Measurements from ENCODE around the gene ZNF814. TPM values are rescaled to one million over a fixed set of nuclear protein-coding genes. Genes with fewer than 3 reads are reported as not detected.
A peak's percentile ranks its signal among the peaks of the same experiment; 100 is the strongest.

The ZNF814 gene
- polyA plus RNA-seq, 3 donors: 2.5 to 6.3 (median 3.8) TPM

DNA sequence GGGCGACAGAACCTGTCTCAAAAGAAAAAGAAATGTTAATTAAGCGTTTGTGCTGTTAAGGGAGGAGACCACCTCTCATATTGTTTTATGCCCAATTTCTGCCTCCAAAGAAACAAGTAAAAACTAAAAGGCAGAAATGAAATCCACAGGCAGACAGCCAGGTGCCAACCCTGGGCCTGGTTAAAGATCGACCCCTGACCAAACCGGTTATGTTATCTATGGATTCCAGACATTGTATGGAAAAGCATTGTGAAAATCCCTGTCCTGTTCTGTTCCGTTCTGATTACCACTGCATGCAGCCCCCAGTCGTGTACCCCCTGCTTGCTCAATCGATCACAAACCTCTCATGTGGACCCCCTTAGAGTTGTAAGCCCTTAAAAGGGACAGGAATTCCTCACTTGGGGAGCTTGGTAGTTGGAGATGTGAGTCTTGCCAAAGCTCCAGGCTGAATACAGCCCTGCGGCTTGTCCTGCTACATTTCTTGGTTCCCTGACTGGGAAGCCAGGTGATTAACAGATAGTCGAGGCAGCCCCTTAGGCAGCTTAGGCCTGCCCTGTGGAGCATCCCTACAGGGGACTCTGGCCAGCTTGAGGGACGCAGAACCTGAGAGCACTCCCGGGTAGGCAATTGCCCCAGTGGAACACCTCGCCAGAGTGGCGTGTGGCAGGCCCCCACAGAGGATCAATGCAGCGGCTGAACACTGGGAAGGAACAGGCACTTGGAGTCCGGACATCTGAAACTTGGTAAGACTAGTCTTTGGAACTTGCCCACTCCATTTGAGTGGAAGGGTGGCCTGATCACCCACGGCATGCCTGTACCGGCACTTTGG, 73.4 kb downstream of the ZNF814 start:
- no peaks in the 10 kb centered on the region for H4K20me1 ChIP-seq (ENCODE audit: insufficient read depth, low read length)
- no peaks in the 10 kb centered on the region for H3K27me3 ChIP-seq (ENCODE audit: control insufficient read depth in 2 of 2, insufficient read depth in 2 of 2, low read length in 2 of 2)
- H3K27ac ChIP-seq (ENCODE audit: low read depth in 1 of 2, low read length in 2 of 2): peak overlapping the region in 1 of 2 donors; percentile 91
- H3K4me2 ChIP-seq (replicated peaks; ENCODE audit: extremely low read depth, low read length, poor library complexity, severe bottlenecking): peak overlapping the region; percentile 99
- H3K36me3 ChIP-seq (replicated peaks in 1 of 2; ENCODE audit: control insufficient read depth in 1 of 2, insufficient read depth in 2 of 2, low read length in 2 of 2): peaks cover 0 to 14% of the 10 kb centered on the region in 2 donors
- peak overlapping the region; percentile 89 for H3K9ac ChIP-seq (ENCODE audit: insufficient read depth, low read length, poor library complexity, severe bottlenecking)
- WGBS (ENCODE audit: insufficient coverage): 94% methylated on average over 14 of the region's 17 CpGs
- H3K4me1 Mint-ChIP-seq: peaks cover 42% of the 10 kb centered on the region
- H3K36me3 Mint-ChIP-seq: peaks cover 6 to 20% of the 10 kb centered on the region in 2 donors
- peak overlapping the region; percentile 36 to 93 (median 89) for H3K27ac Mint-ChIP-seq
- H3K4me3 Mint-ChIP-seq: peak overlapping the region; percentile 93 to 96
- intact Hi-C loops (cut with micrococcal nuclease): loop anchor here in 1 of 2 donors (2.0 to 5.0 kb wide), 3 partner anchors 33 to 68 kb away; partner anchors contain the start of genes ZNF586, ZNF587 and ZNF776
- H3K79me2 ChIP-seq (ENCODE audit: insufficient read depth, low read length): peaks cover 21% of the 10 kb centered on the region
- H3K9me3 Mint-ChIP-seq: no peaks in the 10 kb centered on the region
- no peak for DNase-seq
- peak overlapping the region; percentile 100 for H2AFZ ChIP-seq (ENCODE audit: insufficient read depth, low read depth, low read length, poor library complexity, severe bottlenecking)
- no peaks in the 10 kb centered on the region for H3K9me3 ChIP-seq (replicated peaks in 1 of 2; ENCODE audit: control insufficient read depth in 1 of 2, insufficient read depth in 1 of 2, low read length in 2 of 2)
- peak overlapping the region; percentile 81 to 99 (median 99) for H3K4me3 ChIP-seq (replicated peaks in 1 of 3; ENCODE audit: low read depth in 2 of 3, low read length in 3 of 3)
- peaks cover 0 to 4% (median 0%) of the 10 kb centered on the region in 3 donors for H3K27me3 Mint-ChIP-seq (ENCODE audit: low read depth in 3 of 3)
- TF ChIP-seq, protein P1, sequence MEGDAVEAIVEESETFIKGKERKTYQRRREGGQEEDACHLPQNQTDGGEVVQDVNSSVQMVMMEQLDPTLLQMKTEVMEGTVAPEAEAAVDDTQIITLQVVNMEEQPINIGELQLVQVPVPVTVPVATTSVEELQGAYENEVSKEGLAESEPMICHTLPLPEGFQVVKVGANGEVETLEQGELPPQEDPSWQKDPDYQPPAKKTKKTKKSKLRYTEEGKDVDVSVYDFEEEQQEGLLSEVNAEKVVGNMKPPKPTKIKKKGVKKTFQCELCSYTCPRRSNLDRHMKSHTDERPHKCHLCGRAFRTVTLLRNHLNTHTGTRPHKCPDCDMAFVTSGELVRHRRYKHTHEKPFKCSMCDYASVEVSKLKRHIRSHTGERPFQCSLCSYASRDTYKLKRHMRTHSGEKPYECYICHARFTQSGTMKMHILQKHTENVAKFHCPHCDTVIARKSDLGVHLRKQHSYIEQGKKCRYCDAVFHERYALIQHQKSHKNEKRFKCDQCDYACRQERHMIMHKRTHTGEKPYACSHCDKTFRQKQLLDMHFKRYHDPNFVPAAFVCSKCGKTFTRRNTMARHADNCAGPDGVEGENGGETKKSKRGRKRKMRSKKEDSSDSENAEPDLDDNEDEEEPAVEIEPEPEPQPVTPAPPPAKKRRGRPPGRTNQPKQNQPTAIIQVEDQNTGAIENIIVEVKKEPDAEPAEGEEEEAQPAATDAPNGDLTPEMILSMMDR (IDR thresholded peaks at IDR 0.05): no peak
- H3K4me1 ChIP-seq (ENCODE audit: control insufficient read depth in 1 of 2, insufficient read depth in 2 of 2, low read length in 2 of 2): peaks cover 39 to 50% of the 10 kb centered on the region in 2 donors

DNA sequence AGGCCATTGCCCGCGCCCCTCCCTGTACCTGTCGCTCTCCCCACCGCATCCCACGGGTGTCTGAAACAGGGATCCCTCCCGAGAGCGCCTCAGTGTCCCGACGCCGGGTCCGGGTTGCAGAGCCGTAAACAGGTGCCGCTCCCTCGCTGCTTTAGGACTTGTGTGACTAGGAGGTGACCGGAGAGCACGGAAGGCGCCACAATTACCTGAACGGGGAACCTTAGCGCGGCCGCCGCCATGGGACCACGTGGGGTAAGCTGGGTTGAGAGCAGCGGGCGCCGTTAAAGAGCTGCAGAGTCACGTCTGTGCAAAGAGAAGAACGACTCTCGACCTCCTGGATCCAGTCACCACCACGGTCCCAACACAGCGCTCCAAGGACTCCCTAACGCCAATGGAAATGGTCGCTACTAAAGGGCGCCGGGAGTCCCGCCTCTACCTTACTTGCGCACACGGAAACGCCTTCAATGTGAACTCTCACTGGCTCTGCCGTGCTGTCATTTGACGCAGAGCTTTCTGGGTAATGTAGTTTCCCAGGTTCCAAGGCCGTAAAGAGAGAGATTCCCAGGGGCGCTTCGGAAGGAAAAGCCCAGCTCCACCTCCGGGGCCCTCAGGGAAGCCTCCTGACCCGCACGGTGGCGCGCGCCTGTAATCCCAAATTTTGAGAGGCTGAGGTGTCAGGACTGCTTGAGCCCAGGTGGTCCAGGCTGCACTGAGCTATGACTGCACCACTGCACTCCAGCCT, 74.2 kb downstream of the ZNF814 start, which contains the start of gene ZNF552:
Gene ZNF552, minus strand, starts transcription at position 409 of the 742 bp plus-strand sequence. Its CDS starts 170 bp downstream, at position 239.
- H3K27me3 ChIP-seq (ENCODE audit: control insufficient read depth in 2 of 2, insufficient read depth in 2 of 2, low read length in 2 of 2): no peaks in the 10 kb centered on the region
- H2AFZ ChIP-seq (ENCODE audit: insufficient read depth, low read depth, low read length, poor library complexity, severe bottlenecking): peak within 1 kb of the TSS; percentile 100
- peak; percentile 83 to 90 (median 86) for DNase-seq
- under 1% methylated on average over 50 of the region's 50 CpGs for whole genome bisulfite sequencing (ENCODE audit: insufficient coverage)
- H3K27ac Mint-ChIP-seq: peak within 1 kb of the TSS; percentile 87 to 93 (median 89)
- TF ChIP-seq, protein P1 (IDR thresholded peaks at IDR 0.05): no peak
- no peaks in the 10 kb centered on the region for H3K9me3 Mint-ChIP-seq
- H3K4me3 Mint-ChIP-seq: peak within 1 kb of the TSS; percentile 93 to 96
- no peaks in the 10 kb centered on the region for H4K20me1 ChIP-seq (ENCODE audit: insufficient read depth, low read length)
- peaks cover 13% of the 10 kb centered on the region for H3K79me2 ChIP-seq (ENCODE audit: insufficient read depth, low read length)
- H3K4me2 ChIP-seq (replicated peaks; ENCODE audit: extremely low read depth, low read length, poor library complexity, severe bottlenecking): peak within 1 kb of the TSS; percentile 99
- peaks cover 14 to 28% of the 10 kb centered on the region in 2 donors for H3K36me3 Mint-ChIP-seq
- peak within 1 kb of the TSS; percentile 89 for H3K9ac ChIP-seq (ENCODE audit: insufficient read depth, low read length, poor library complexity, severe bottlenecking)
- H3K27ac ChIP-seq (ENCODE audit: low read depth in 1 of 2, low read length in 2 of 2): peak within 1 kb of the TSS; percentile 76 to 91
- peaks cover 33 to 42% of the 10 kb centered on the region in 2 donors for H3K4me1 ChIP-seq (ENCODE audit: control insufficient read depth in 1 of 2, insufficient read depth in 2 of 2, low read length in 2 of 2)
- no peaks in the 10 kb centered on the region for H3K9me3 ChIP-seq (replicated peaks in 1 of 2; ENCODE audit: control insufficient read depth in 1 of 2, insufficient read depth in 1 of 2, low read length in 2 of 2)
- H3K4me3 ChIP-seq (replicated peaks in 1 of 3; ENCODE audit: low read depth in 2 of 3, low read length in 3 of 3): peak within 1 kb of the TSS; percentile 81 to 99 (median 99)
- peaks cover 34% of the 10 kb centered on the region for H3K4me1 Mint-ChIP-seq
- intact Hi-C loops (cut with micrococcal nuclease): loop anchor here (2.0 to 5.0 kb wide), 4 partner anchors 34 to 67 kb away; partner anchors contain the start of genes ZNF586 (in 1 of the 2), ZNF587 (in 1 of the 2) and ZNF776 (in 1 of the 2)
- peaks cover 2 to 22% of the 10 kb centered on the region in 2 donors for H3K36me3 ChIP-seq (replicated peaks in 1 of 2; ENCODE audit: control insufficient read depth in 1 of 2, insufficient read depth in 2 of 2, low read length in 2 of 2)
- peaks cover 0 to 4% (median 0%) of the 10 kb centered on the region in 3 donors for H3K27me3 Mint-ChIP-seq (ENCODE audit: low read depth in 3 of 3)
